K562 (cell line): ENCODE data around the gene CERS1. TPM values are rescaled to one million over a fixed set of nuclear protein-coding genes. Genes with fewer than 3 reads are reported as not detected.

Experiments
- CCNT2 ChIP-seq: IDR thresholded peaks from 2 replicates; pipeline ENCODE4 v1.6.1; 2011; ENCODE audit warnings: borderline replicate concordance, low read depth, mild to moderate bottlenecking, moderate library complexity, mixed read lengths, low read length; ENCODE audit not compliant: insufficient read length; ENCODE audit errors: extremely low read depth
- PHF21A ChIP-seq: fragments of 450-650 bp; IDR thresholded peaks from 2 replicates; pipeline ENCODE4 v1.6.1; 2017; ENCODE audit warnings: low read depth, borderline replicate concordance
- RBM22 ChIP-seq: fragments of 200-400 bp; formaldehyde crosslinking; IDR thresholded peaks from 2 replicates; pipeline ENCODE4 v1.6.1; 2018; ENCODE audit warnings: low read length, low read depth; ENCODE audit not compliant: poor library complexity, severe bottlenecking
- SIN3A ChIP-seq, 2 experiments: fragments of 150-350 bp in 1 of 2; IDR thresholded peaks; 2 replicates each; pipeline ENCODE4 v1.6.1; 2011 to 2016; ENCODE audit warnings: borderline replicate concordance in 2 of 2, low read depth in 2 of 2, low read length in 2 of 2, mild to moderate bottlenecking in 2 of 2, moderate library complexity in 2 of 2; ENCODE audit not compliant: control insufficient read depth in 1 of 2
- TBL1XR1 ChIP-seq, 2 experiments: IDR thresholded peaks; 2 replicates each; pipeline ENCODE4 v1.6.1; 2012; ENCODE audit warnings: improper control_type of control experiment in 2 of 2, low read length in 2 of 2, mild to moderate bottlenecking in 1 of 2
- XRCC4 ChIP-seq: IDR thresholded peaks from one replicate; pipeline ENCODE4 v1.6.1; 2011; ENCODE audit not compliant: insufficient read depth, insufficient read length; ENCODE audit errors: extremely low read depth
- ZNF280A ChIP-seq: fragments of 450-650 bp; IDR thresholded peaks from 2 replicates; pipeline ENCODE4 v1.6.1; 2018; ENCODE audit warnings: mild to moderate bottlenecking, low read depth; ENCODE audit not compliant: partially characterized antibody
- ZNF318 ChIP-seq, 2 experiments: fragments of 450-650 bp; IDR thresholded peaks; 2 replicates each; pipeline ENCODE4 v1.6.1; 2016; ENCODE audit warnings: mild to moderate bottlenecking in 2 of 2, borderline replicate concordance in 1 of 2, low read depth in 1 of 2, moderate library complexity in 1 of 2
- polyA plus RNA-seq, 8 experiments: library from polyadenylated mRNA; depleted of rRNA in 4 of 8; stranded (reverse) in 5 of 8; unstranded in 3 of 8; fragments of >200 nt; fragmentation: Nextera tagmentation in 2 of 8; fragmentation: Illumina TruSeq in 1 of 8; extraction: Ambion mirVana in 2 of 8; extraction: Trizol in 1 of 8; gene quantifications; 2 replicates each; pipeline versions ENCODE4 v1.2.1 to v1.2.3, GENCODE V29; 2011 to 2014; ENCODE audit warnings: inconsistent platforms in 1 of 8, missing spikeins in 1 of 8
- total RNA-seq, 7 experiments: library from RNA; depleted of rRNA in 6 of 7; stranded (reverse); fragments of >200 nt in 6 of 7; fragmentation: Illumina TruSeq in 2 of 7; extraction: Trizol in 2 of 7; gene quantifications; 2 replicates each; pipeline versions ENCODE4 v1.2.1 to v1.2.3, GENCODE V29; 2011 to 2021; ENCODE audit warnings: low replicate concordance in 1 of 7
- TF ChIP-seq, protein P1 (sequence below), 2 experiments: fragments of 200-800 bp in 1 of 2; sonication (Bioruptor generic) in 1 of 2; sonication (generic) in 1 of 2; formaldehyde crosslinking in 1 of 2; IDR thresholded peaks in 1 of 2; conservative IDR thresholded peaks in 1 of 2; 2 replicates each; pipeline versions ENCODE4 v1.5.0 to v1.6.1; 2016 to 2020; ENCODE audit warnings: missing compliant biosample characterization in 1 of 2, missing genetic modification characterization in 1 of 2, missing genetic modification reagents in 1 of 2
- TF ChIP-seq, protein P2 (sequence below): fragments of 450-650 bp; IDR thresholded peaks from 2 replicates; pipeline ENCODE4 v1.6.1; 2016

Gene CERS1
- total and polyA plus RNA-seq, 9 of the 15 experiments (the other 6 are each of a cell fraction or from before 2014, with no cell fraction given) = 0.33 to 1.5 (median 0.86) TPM; not detected in 2

DNA sequence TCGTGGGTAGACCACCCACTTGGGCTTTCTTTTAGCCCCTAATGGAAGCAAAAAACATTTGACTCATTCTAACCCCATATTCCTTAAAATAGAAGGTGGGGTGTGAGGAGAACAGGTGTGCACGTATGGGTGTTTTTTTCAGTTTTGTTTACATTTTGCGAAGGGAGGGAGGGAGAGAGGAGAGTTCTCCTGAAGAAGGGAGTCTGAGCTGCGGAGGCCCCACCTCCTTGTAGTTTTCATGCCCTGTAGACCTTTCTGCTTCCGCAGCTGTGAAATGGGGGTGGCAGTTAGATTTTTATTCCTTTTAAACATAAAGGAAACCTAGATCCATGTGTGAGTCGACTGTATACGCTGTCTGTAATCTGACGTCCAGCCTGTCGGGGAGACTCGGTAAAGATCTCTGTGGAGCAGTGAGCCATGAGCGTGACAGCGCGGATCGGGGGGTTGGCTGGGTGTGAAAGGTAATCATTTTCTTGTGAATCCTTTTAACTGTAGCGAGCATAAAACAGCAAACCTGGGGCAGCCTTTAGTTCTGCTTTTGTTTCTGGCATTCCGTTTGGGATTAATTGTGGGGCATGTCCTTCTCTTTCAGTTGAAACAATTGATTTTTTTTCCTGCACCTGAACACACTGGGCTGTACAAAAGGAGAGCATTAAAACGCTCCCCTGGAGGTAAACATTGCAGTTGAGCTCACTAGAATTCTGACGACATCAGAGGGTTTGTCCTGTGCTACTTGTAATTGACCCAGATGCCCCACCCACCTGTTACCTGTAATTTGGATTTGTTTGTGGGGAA is 61.9 kb downstream of the CERS1 start (continued):
- no peak for TF ChIP-seq ZNF280A
- no peak for TF ChIP-seq CCNT2
- TF ChIP-seq TBL1XR1 (IDR thresholded peaks at IDR 0.05; ENCODE audit: low read length in 2 of 2) = no peak
- no peak for TF ChIP-seq PHF21A
- TF ChIP-seq, protein P1, sequence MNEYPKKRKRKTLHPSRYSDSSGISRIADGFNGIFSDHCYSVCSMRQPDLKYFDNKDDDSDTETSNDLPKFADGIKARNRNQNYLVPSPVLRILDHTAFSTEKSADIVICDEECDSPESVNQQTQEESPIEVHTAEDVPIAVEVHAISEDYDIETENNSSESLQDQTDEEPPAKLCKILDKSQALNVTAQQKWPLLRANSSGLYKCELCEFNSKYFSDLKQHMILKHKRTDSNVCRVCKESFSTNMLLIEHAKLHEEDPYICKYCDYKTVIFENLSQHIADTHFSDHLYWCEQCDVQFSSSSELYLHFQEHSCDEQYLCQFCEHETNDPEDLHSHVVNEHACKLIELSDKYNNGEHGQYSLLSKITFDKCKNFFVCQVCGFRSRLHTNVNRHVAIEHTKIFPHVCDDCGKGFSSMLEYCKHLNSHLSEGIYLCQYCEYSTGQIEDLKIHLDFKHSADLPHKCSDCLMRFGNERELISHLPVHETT (CRISPR knock-in tag; conservative IDR thresholded peaks at IDR 0.05 in 1 of 2, IDR thresholded peaks at IDR 0.05 in 1 of 2) = no peak
- TF ChIP-seq XRCC4 = no peak
- TF ChIP-seq, protein P2, sequence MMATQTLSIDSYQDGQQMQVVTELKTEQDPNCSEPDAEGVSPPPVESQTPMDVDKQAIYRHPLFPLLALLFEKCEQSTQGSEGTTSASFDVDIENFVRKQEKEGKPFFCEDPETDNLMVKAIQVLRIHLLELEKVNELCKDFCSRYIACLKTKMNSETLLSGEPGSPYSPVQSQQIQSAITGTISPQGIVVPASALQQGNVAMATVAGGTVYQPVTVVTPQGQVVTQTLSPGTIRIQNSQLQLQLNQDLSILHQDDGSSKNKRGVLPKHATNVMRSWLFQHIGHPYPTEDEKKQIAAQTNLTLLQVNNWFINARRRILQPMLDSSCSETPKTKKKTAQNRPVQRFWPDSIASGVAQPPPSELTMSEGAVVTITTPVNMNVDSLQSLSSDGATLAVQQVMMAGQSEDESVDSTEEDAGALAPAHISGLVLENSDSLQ = peak; percentile 34; the same call in 1 of the 2 replicates
- TF ChIP-seq RBM22 = no peak
- TF ChIP-seq SIN3A (IDR thresholded peaks at IDR 0.05; ENCODE audit: borderline replicate concordance in 2 of 2, control insufficient read depth in 1 of 2, low read depth in 2 of 2, low read length in 2 of 2) = peak in 1 of 2 experiments; percentile 59; a peak in 1 of 4 replicates
- TF ChIP-seq ZNF318 (IDR thresholded peaks at IDR 0.05; ENCODE audit: borderline replicate concordance in 1 of 2, low read depth in 1 of 2) = no peak
